ENCODE results near the gene LPIN3. TPM values are rescaled to one million over a fixed set of nuclear protein-coding genes. Genes with fewer than 3 reads are reported as not detected.
A peak's percentile ranks its signal among the peaks of the same experiment; 100 is the strongest.

Gene LPIN3
- polyA plus RNA-seq, 1 donor from 2014 or later, result not detected

GRCh38 chr20:41352666-41353065 is 12.0 kb downstream of the LPIN3 start:
- Mint-ChIP-seq H3K27ac (peak overlapping the region in 1 of 3 donors; percentile 71), H3K4me3 (no peak overlapping the region), H3K4me1 (peaks cover 0 to 2% (median 0%) of the 10 kb centered on the region in 3 donors), H3K36me3 (peaks cover 1% of the 10 kb centered on the region), H3K9me3 (no peaks in the 10 kb centered on the region), H3K27me3 (no peaks in the 10 kb centered on the region)

- Mint-ChIP-seq H3K9me3 (no peaks in the 10 kb centered on the region), H3K36me3 (peaks cover 1% of the 10 kb centered on the region), H3K4me1 (peaks cover 0 to 2% (median 0%) of the 10 kb centered on the region in 3 donors), H3K4me3 (no peak overlapping the region), H3K27me3 (no peaks in the 10 kb centered on the region), H3K27ac (no peak overlapping the region)
Observed at GRCh38 chr20:41353530-41353929, 12.9 kb downstream of the LPIN3 start.

GRCh38 chr20:41355192-41355591 is 14.6 kb downstream of the LPIN3 start:
- H3K4me3 Mint-ChIP-seq, result no peak overlapping the region
- no peaks in the 10 kb centered on the region for H3K27me3 Mint-ChIP-seq
- no peaks in the 10 kb centered on the region for H3K36me3 Mint-ChIP-seq

GRCh38 chr20:41355598-41356203 is 15.1 kb downstream of the LPIN3 start:
- H3K27ac Mint-ChIP-seq, result peak overlapping the region in 1 of 3 donors; percentile 86
- no peaks in the 10 kb centered on the region for H3K27me3 Mint-ChIP-seq
- no peaks in the 10 kb centered on the region for H3K4me1 Mint-ChIP-seq
- no peaks in the 10 kb centered on the region for H3K36me3 Mint-ChIP-seq
- no peak overlapping the region for H3K4me3 Mint-ChIP-seq
- no peaks in the 10 kb centered on the region for H3K9me3 Mint-ChIP-seq

More at GRCh38 chr20:41355192-41355591, 14.6 kb downstream of the LPIN3 start:
- peak overlapping the region in 1 of 3 donors; percentile 62 for H3K27ac Mint-ChIP-seq
- peaks cover 0 to 2% (median 0%) of the 10 kb centered on the region in 3 donors for H3K4me1 Mint-ChIP-seq
- no peaks in the 10 kb centered on the region for H3K9me3 Mint-ChIP-seq

GRCh38 chr20:41356951-41357350 is 16.3 kb downstream of the LPIN3 start:
- Mint-ChIP-seq H3K36me3 (no peaks in the 10 kb centered on the region), H3K27me3 (no peaks in the 10 kb centered on the region), H3K9me3 (no peaks in the 10 kb centered on the region), H3K4me3 (no peak overlapping the region), H3K4me1 (no peaks in the 10 kb centered on the region), H3K27ac (no peak overlapping the region)

GRCh38 chr20:41357424-41358163 is 17.0 kb downstream of the LPIN3 start:
- H3K27me3 Mint-ChIP-seq, result no peaks in the 10 kb centered on the region
- no peaks in the 10 kb centered on the region for H3K4me1 Mint-ChIP-seq
- no peak overlapping the region for H3K4me3 Mint-ChIP-seq
- H3K27ac Mint-ChIP-seq, result no peak overlapping the region
- H3K36me3 Mint-ChIP-seq, result no peaks in the 10 kb centered on the region
- H3K9me3 Mint-ChIP-seq, result no peaks in the 10 kb centered on the region

GRCh38 chr20:41358230-41358629 is 17.6 kb downstream of the LPIN3 start:
- H3K4me1 Mint-ChIP-seq, result no peaks in the 10 kb centered on the region
- no peak overlapping the region for H3K27ac Mint-ChIP-seq
- H3K36me3 Mint-ChIP-seq, result no peaks in the 10 kb centered on the region
- H3K4me3 Mint-ChIP-seq, result no peak overlapping the region
- H3K9me3 Mint-ChIP-seq, result no peaks in the 10 kb centered on the region
- H3K27me3 Mint-ChIP-seq, result no peaks in the 10 kb centered on the region

- Mint-ChIP-seq H3K36me3 (no peaks in the 10 kb centered on the region), H3K9me3 (no peaks in the 10 kb centered on the region), H3K4me1 (no peaks in the 10 kb centered on the region), H3K27me3 (no peaks in the 10 kb centered on the region), H3K27ac (no peak overlapping the region), H3K4me3 (no peak overlapping the region)
Observed at GRCh38 chr20:41358717-41359116, 18.1 kb downstream of the LPIN3 start.

- H3K27me3 Mint-ChIP-seq, result no peaks in the 10 kb centered on the region
- no peaks in the 10 kb centered on the region for H3K36me3 Mint-ChIP-seq
- no peak overlapping the region for H3K4me3 Mint-ChIP-seq
- no peaks in the 10 kb centered on the region for H3K4me1 Mint-ChIP-seq
- H3K27ac Mint-ChIP-seq, result no peak overlapping the region
- H3K9me3 Mint-ChIP-seq, result no peaks in the 10 kb centered on the region
Observed at GRCh38 chr20:41359541-41360011, 19.0 kb downstream of the LPIN3 start.

- no peaks in the 10 kb centered on the region for H3K4me1 Mint-ChIP-seq
- H3K36me3 Mint-ChIP-seq, result no peaks in the 10 kb centered on the region
- H3K9me3 Mint-ChIP-seq, result no peaks in the 10 kb centered on the region
- peaks cover 6% of the 10 kb centered on the region for H3K27me3 Mint-ChIP-seq
- H3K4me3 Mint-ChIP-seq, result no peak overlapping the region
- no peak overlapping the region for H3K27ac Mint-ChIP-seq
Observed at GRCh38 chr20:41360831-41361756, 20.5 kb downstream of the LPIN3 start.

GRCh38 chr20:41361757-41362747 is 21.4 kb downstream of the LPIN3 start:
- no peaks in the 10 kb centered on the region for H3K4me1 Mint-ChIP-seq
- H3K4me3 Mint-ChIP-seq, result no peak overlapping the region
- no peaks in the 10 kb centered on the region for H3K9me3 Mint-ChIP-seq
- no peak overlapping the region for H3K27ac Mint-ChIP-seq
- peaks cover 7% of the 10 kb centered on the region for H3K27me3 Mint-ChIP-seq
- no peaks in the 10 kb centered on the region for H3K36me3 Mint-ChIP-seq

GRCh38 chr20:41362748-41363140 is 22.1 kb downstream of the LPIN3 start:
- Mint-ChIP-seq H3K36me3 (no peaks in the 10 kb centered on the region), H3K4me1 (no peaks in the 10 kb centered on the region), H3K9me3 (no peaks in the 10 kb centered on the region), H3K4me3 (no peak overlapping the region), H3K27ac (no peak overlapping the region), H3K27me3 (peaks cover 14% of the 10 kb centered on the region)

GRCh38 chr20:41363601-41364000 is 23.0 kb downstream of the LPIN3 start:
- H3K4me1 Mint-ChIP-seq, result no peaks in the 10 kb centered on the region
- H3K27ac Mint-ChIP-seq, result no peak overlapping the region
- peaks cover 15% of the 10 kb centered on the region for H3K27me3 Mint-ChIP-seq
- no peaks in the 10 kb centered on the region for H3K36me3 Mint-ChIP-seq
- no peak overlapping the region for H3K4me3 Mint-ChIP-seq
- H3K9me3 Mint-ChIP-seq, result no peaks in the 10 kb centered on the region

- Mint-ChIP-seq H3K27ac (no peak overlapping the region), H3K9me3 (no peaks in the 10 kb centered on the region), H3K27me3 (peaks cover 20% of the 10 kb centered on the region), H3K4me1 (no peaks in the 10 kb centered on the region), H3K4me3 (no peak overlapping the region), H3K36me3 (no peaks in the 10 kb centered on the region)
Observed at GRCh38 chr20:41364236-41364855, 23.7 kb downstream of the LPIN3 start.
